SW480 (cell line): ENCODE measurements around the gene TMEM213.

Experiments
- DNase-seq: peaks from one replicate; pipeline ENCODE4 v3.0.0-alpha.2; 2016; ENCODE audit warnings: low spot score

The TMEM213 gene

GRCh38 chr7:138876326-138876725 lies 78.5 kb downstream of the TMEM213 start:
- no peak for DNase-seq

GRCh38 chr7:138878051-138878450 lies 80.3 kb downstream of the TMEM213 start:
- DNase-seq: no peak

GRCh38 chr7:138878856-138879255 lies 81.1 kb downstream of the TMEM213 start:
- no peak for DNase-seq

GRCh38 chr7:138879356-138879755 lies 81.6 kb downstream of the TMEM213 start:
- no peak for DNase-seq

GRCh38 chr7:138880881-138881578 lies 83.2 kb downstream of the TMEM213 start:
- no peak for DNase-seq

GRCh38 chr7:138881579-138882188 lies 83.9 kb downstream of the TMEM213 start:
- DNase-seq: no peak

GRCh38 chr7:138882249-138882648 lies 84.5 kb downstream of the TMEM213 start:
- no peak for DNase-seq

- no peak for DNase-seq
These were observed 87.8 kb downstream of the TMEM213 start for GRCh38 chr7:138885383-138886147.

GRCh38 chr7:138886501-138886917 lies 88.7 kb downstream of the TMEM213 start:
- DNase-seq: peak; percentile 76

GRCh38 chr7:138887085-138887710 lies 89.4 kb downstream of the TMEM213 start:
- no peak for DNase-seq
